NT2/D1 (cell line): Measurements from ENCODE around the gene KCNN2.

Experiments
- YY1 ChIP-seq: IDR thresholded peaks from 2 replicates; pipeline ENCODE4 v1.6.1; 2011; ENCODE audit not compliant: insufficient read length, insufficient read depth
- ZNF274 ChIP-seq: IDR thresholded peaks from 2 replicates; pipeline ENCODE4 v1.6.1; 2011; ENCODE audit warnings: mild to moderate bottlenecking, low read depth, low read length

- TF ChIP-seq YY1 (no peak), ZNF274 (no peak)
These were observed 182.7 kb downstream of the KCNN2 start for GRCh38 chr5:114544561-114544960.
